Measurements from ENCODE around the gene ZCCHC14. TPM values are rescaled to one million over a fixed set of nuclear protein-coding genes. Genes with fewer than 3 reads are reported as not detected.
A peak's percentile ranks its signal among the peaks of the same experiment; 100 is the strongest.
"Not testable (repeated sequence)": the region's sequence is repeated elsewhere in the genome, so short reads cannot be mapped to it uniquely, and the experiment has no call there.

ZCCHC14 gene
- total RNA-seq, 6 donors from 2014 or later: 17.2 to 35.3 (median 26.3) TPM

- Histone ChIP-seq H3K27ac (peak overlapping the region; percentile 87 to 91 (median 90)), H3K36me3 (no peaks in the 10 kb centered on the region), H3K27me3 (no peaks in the 10 kb centered on the region), H3K4me3 (no peak overlapping the region), H3K4me1 (peaks cover 42 to 55% (median 44%) of the 10 kb centered on the region in 4 donors), H3K9me3 (no peaks in the 10 kb centered on the region)
- ATAC-seq (ENCODE audit: low FRiP score in 2 of 2): no peak
- 81 to 88% methylated on average over 5 of the region's 5 CpGs for WGBS, 2 donors
- TF ChIP-seq CTCF (IDR thresholded peaks at IDR 0.05) (no peak), POLR2A (IDR thresholded peaks at IDR 0.05) (no peak), EP300 (IDR thresholded peaks at IDR 0.05) (no peak), POLR2AphosphoS5 (IDR thresholded peaks at IDR 0.05) (no peak)
- no peak for DNase-seq
Measured at GRCh38 chr16:87389245-87389644, 103.6 kb downstream of the ZCCHC14 start.

- Histone ChIP-seq H3K36me3 (no peaks in the 10 kb centered on the region), H3K9me3 (no peaks in the 10 kb centered on the region), H3K27ac (peak overlapping the region; percentile 87 to 91 (median 90)), H3K4me3 (peak overlapping the region in 2 of 4 donors; percentile 8 to 29), H3K27me3 (no peaks in the 10 kb centered on the region), H3K4me1 (peaks cover 37 to 51% (median 39%) of the 10 kb centered on the region in 4 donors)
- DNase-seq (no peak), ATAC-seq (ENCODE audit: low FRiP score in 2 of 2) (no peak)
- TF ChIP-seq POLR2A (IDR thresholded peaks at IDR 0.05) (no peak), CTCF (IDR thresholded peaks at IDR 0.05) (no peak)
- 9 to 25% methylated on average over 1 of the region's 1 CpG for WGBS, 2 donors
Measured at GRCh38 chr16:87388818-87389134, 104.0 kb downstream of the ZCCHC14 start.

DNA sequence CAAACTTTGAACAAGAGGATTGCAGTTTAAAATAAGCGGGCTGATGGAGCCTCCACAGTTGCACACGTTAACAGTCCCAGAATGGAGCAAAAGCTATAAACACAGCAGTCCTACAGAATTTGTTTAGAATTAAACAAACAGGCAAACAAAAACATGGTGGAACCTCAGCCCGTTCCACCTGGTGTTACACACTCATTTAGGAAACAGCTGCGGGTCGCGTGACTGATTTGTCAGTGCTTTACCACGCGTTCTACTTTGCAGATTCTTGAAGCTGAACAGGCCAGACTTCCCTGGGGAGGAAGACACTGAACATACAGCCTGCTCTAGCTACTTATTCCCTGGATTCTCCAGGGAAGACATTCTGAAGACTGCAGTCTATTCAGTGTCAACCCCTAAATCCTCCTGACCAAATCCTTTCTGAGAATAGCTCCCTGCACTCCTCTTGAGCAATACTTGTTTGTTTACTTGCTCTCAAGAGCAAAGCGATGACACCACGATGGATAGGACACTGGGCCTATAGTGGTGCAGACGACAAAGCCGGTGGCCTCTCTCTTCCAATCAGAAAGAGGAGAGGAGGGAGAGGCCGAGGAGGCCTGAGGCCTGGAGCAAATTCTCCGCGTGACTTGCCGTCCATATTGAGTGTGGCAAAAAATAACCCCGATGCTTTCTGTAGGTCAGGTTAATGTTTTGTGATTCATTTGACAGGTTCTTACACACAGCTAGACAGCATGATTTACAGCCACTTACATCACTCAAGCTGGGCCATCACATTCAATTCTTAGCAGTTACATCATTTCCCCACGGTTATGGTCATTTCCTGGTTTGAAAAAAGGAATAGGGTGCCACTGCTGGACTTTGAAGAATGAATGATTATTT, 104.6 kb downstream of the ZCCHC14 start:
- no peaks in the 10 kb centered on the region for H3K27me3 ChIP-seq
- H3K4me1 ChIP-seq: peaks cover 32 to 46% (median 34%) of the 10 kb centered on the region in 4 donors
- 9% methylated on average over 15 to 18 of the region's 18 CpGs for WGBS, 2 donors
- no peaks in the 10 kb centered on the region for H3K9me3 ChIP-seq
- DNase-seq: peak in 1 of 2 donors; percentile 96
- TF ChIP-seq POLR2A (IDR thresholded peaks at IDR 0.05): peak in 3 of 4 donors; percentile 34 to 82 (median 67)
- peak; percentile 92 to 94 for TF ChIP-seq POLR2AphosphoS5 (IDR thresholded peaks at IDR 0.05)
- no peak for TF ChIP-seq CTCF (IDR thresholded peaks at IDR 0.05)
- TF ChIP-seq EP300 (IDR thresholded peaks at IDR 0.05): peak in 3 of 4 donors; percentile 18 to 65 (median 60)
- H3K4me3 ChIP-seq: peak overlapping the region in 3 of 4 donors; percentile 8 to 29 (median 23)
- peak; percentile 74 to 93 for ATAC-seq (ENCODE audit: low FRiP score in 2 of 2)
- H3K27ac ChIP-seq: peak overlapping the region; percentile 87 to 91 (median 90)
- no peaks in the 10 kb centered on the region for H3K36me3 ChIP-seq

DNA sequence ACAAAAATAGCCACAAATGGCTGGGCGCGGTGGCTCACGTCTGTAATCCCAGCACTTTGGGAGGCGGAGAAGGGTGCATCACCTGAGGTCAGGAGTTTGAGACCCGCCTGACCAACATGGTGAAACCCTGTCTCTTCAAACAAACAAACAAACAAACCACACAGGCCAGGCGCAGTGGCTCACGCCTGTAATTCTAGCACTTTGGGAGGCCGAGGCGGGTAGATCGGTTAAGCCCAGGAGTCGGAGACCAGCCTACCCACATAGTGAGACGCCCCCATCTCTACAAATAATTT, 108.0 kb downstream of the ZCCHC14 start:
- H3K9me3 ChIP-seq; ATAC-seq (ENCODE audit: low FRiP score in 2 of 2); H3K27me3 ChIP-seq; DNase-seq; H3K36me3 ChIP-seq: not testable (repeated sequence)
- H3K4me3 ChIP-seq: peak overlapping the region in 3 of 4 donors; percentile 83 to 90 (median 84)
- 90 to 92% methylated on average over 12 of the region's 12 CpGs for WGBS, 2 donors
- peak overlapping the region; percentile 87 to 94 (median 92) for H3K27ac ChIP-seq
- peaks cover 41 to 63% (median 50%) of the 10 kb centered on the region in 4 donors for H3K4me1 ChIP-seq

DNA sequence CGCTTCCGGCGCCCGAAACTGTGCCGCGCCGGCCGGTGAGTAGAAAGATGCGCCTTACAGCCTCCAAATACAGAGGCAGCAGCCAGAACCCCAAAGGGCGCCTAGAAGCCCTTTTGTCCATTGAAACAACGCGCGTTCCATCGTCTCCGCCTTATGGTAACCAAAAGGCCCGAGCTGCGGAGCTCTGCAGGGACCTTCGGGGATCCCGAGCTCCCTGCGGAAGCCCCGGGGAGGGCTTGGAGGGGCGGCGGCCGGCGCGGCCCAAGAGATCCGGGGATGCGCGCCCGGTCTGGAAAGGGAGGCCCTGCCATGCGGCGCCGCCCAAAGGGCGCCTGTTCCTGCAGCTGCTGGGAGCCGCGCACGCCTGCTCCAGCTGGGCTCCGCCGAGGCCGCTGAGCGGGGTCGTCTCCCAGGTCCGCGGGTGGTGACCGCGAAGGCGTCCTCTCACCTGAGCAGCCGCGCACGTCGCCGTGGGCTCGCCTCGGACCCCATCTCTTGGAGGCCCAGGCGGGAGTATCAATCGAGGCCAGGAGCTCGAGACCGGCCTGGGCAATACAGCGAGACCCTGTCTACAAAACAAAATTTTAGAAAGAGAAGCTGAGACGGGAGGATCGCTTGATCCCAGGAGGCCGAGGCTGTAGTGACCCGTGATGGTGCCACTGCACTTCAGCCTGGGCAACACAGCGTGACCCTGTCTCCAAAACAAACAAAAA, 108.5 kb downstream of the ZCCHC14 start:
- Histone ChIP-seq H3K4me3 (peak overlapping the region; percentile 67 to 90 (median 84)), H3K27me3 (no peaks in the 10 kb centered on the region), H3K9me3 (no peaks in the 10 kb centered on the region), H3K36me3 (no peaks in the 10 kb centered on the region), H3K27ac (peak overlapping the region; percentile 87 to 94 (median 92)), H3K4me1 (peaks cover 41 to 60% (median 49%) of the 10 kb centered on the region in 4 donors)
- ATAC-seq (ENCODE audit: low FRiP score in 2 of 2) (peak; percentile 4 to 64), DNase-seq (peak; percentile 38 to 93)
- WGBS, 2 donors: 9 to 15% methylated on average over 34 to 56 of the region's 64 CpGs
- TF ChIP-seq CTCF (IDR thresholded peaks at IDR 0.05) (no peak), POLR2A (IDR thresholded peaks at IDR 0.05) (no peak), POLR2AphosphoS5 (IDR thresholded peaks at IDR 0.05) (no peak), EP300 (IDR thresholded peaks at IDR 0.05) (no peak)

Data from upper lobe of left lung (tissue), 6 donors.